Esophagus muscularis mucosa (tissue), 4 donors: ENCODE results near the gene SLC39A7. TPM values are rescaled to one million over a fixed set of nuclear protein-coding genes. Genes with fewer than 3 reads are reported as not detected.

ENCODE experiments used
- DNase-seq: peaks from one replicate; pipeline ENCODE4 v3.0.0-alpha.2; 2017; ENCODE audit errors: extremely low spot score
- H3K27ac ChIP-seq, 4 donors: fragments of 200-600 bp; sonication (generic); replicated peaks in 1 of 4; 1 replicate in 3 of 4; 2 replicates in 1 of 4; pipeline ENCODE4 v1.5.1; 2016 to 2019; ENCODE audit warnings: mild to moderate bottlenecking in 1 of 4
- H3K27me3 ChIP-seq, 4 donors: fragments of 200-600 bp; sonication (generic); one replicate each; pipeline versions ENCODE4 v1.5.1 to v1.6.0; 2016 to 2019
- H3K36me3 ChIP-seq, 4 donors: fragments of 200-600 bp; sonication (generic); one replicate each; pipeline ENCODE4 v1.5.1; 2016 to 2019
- H3K4me1 ChIP-seq, 4 donors: fragments of 200-600 bp; sonication (generic); one replicate each; pipeline ENCODE4 v1.5.1; 2016 to 2019
- H3K4me3 ChIP-seq, 4 donors: fragments of 200-600 bp; sonication (generic); 1 replicate in 2 of 4; 2 replicates in 2 of 4; pipeline ENCODE4 v1.5.1; 2016 to 2019; ENCODE audit warnings: mild to moderate bottlenecking in 4 of 4, moderate library complexity in 1 of 4
- H3K9me3 ChIP-seq, 4 donors: fragments of 200-600 bp; sonication (generic); 1 replicate in 3 of 4; 2 replicates in 1 of 4; pipeline ENCODE4 v1.5.1; 2016 to 2019
- EP300 ChIP-seq: sonication (generic); formaldehyde crosslinking; IDR thresholded peaks from one replicate; pipeline ENCODE4 v1.6.1; 2017; ENCODE audit warnings: antibody characterized with exemption
- POLR2A ChIP-seq: fragments of 450-650 bp; IDR thresholded peaks from one replicate; pipeline ENCODE4 v1.6.1; 2017; ENCODE audit warnings: antibody characterized with exemption, moderate library complexity, mild to moderate bottlenecking, low read depth
- POLR2AphosphoS5 ChIP-seq, 2 donors: sonication (generic); formaldehyde crosslinking; IDR thresholded peaks; one replicate each; pipeline ENCODE4 v1.6.1; 2017; ENCODE audit warnings: antibody characterized with exemption in 2 of 2
- WGBS: methylation state at CpG from one replicate; pipeline ENCODE4 v1.1.5; 2018; 5-methylcytosine and 5-hydroxymethylcytosine counted together
- intact Hi-C: fragments of 100-400 bp; cut with DNase I; formaldehyde crosslinking; loops from one replicate; pipeline ENCODE4 v1.15.1; 2023
- total RNA-seq, 4 donors: library from RNA; depleted of rRNA; stranded (reverse); fragments of >200 nt; gene quantifications; one replicate each; pipeline versions ENCODE4 v1.1.0 to v1.2.1, GENCODE V29; 2016
- TF ChIP-seq, protein P1 (sequence below), 3 experiments: fragments of 200-600 bp in 2 of 3; fragments of 450-650 bp in 1 of 3; sonication (generic) in 2 of 3; IDR thresholded peaks; one replicate each; pipeline ENCODE4 v1.5.1; 2017 to 2019; ENCODE audit warnings: antibody characterized with exemption in 3 of 3, mild to moderate bottlenecking in 2 of 3, moderate library complexity in 1 of 3

The SLC39A7 gene
- total RNA-seq, 4 donors from 2014 or later, result 43.6 to 80.1 (median 62.3) TPM

DNA sequence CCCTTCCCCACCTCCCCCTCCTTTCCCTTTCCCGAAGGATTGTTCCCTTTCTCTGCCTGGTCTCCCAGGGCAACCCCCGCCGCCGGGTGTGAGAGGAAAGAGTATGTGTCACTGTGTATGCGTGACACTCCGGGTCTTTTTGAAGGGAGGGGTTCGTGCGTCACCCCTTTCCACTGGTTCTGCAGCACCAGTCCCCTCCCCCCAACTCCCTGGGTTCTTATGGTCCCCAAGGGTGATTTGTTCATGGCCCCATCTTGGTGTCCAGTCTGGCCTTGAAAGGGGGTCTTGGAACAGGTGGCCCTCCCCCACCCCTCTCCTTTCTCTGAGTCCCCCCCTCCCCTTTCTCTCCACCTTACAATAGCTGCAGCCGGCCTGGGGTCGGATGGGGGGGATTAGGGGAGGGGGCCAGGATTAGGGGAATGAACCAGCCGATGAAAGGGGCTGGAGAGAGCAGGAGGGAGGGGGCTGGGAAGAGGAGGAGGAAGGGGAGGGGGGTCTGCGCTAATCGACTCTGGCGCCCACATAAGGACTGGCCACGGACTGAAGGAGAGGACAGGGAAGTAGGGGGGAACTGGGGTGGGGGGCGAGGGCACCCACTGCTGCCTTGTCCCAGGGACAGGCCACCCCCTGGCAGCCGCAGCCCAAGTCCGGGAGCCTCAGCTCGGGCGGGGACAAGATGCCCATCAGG, 6.3 kb downstream of the SLC39A7 start:
- no peak for TF ChIP-seq POLR2A
- no peak for TF ChIP-seq POLR2AphosphoS5 (IDR thresholded peaks at IDR 0.05)
- TF ChIP-seq EP300, result no peak
- TF ChIP-seq, protein P1, sequence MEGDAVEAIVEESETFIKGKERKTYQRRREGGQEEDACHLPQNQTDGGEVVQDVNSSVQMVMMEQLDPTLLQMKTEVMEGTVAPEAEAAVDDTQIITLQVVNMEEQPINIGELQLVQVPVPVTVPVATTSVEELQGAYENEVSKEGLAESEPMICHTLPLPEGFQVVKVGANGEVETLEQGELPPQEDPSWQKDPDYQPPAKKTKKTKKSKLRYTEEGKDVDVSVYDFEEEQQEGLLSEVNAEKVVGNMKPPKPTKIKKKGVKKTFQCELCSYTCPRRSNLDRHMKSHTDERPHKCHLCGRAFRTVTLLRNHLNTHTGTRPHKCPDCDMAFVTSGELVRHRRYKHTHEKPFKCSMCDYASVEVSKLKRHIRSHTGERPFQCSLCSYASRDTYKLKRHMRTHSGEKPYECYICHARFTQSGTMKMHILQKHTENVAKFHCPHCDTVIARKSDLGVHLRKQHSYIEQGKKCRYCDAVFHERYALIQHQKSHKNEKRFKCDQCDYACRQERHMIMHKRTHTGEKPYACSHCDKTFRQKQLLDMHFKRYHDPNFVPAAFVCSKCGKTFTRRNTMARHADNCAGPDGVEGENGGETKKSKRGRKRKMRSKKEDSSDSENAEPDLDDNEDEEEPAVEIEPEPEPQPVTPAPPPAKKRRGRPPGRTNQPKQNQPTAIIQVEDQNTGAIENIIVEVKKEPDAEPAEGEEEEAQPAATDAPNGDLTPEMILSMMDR (IDR thresholded peaks at IDR 0.05), result no peak
- peaks cover 41 to 67% (median 52%) of the 10 kb centered on the region in 4 donors for H3K4me1 ChIP-seq
- intact Hi-C loops, result no loop called here
- H3K36me3 ChIP-seq, result peaks cover 18 to 46% (median 44%) of the 10 kb centered on the region in 4 donors
- H3K27me3 ChIP-seq, result no peaks in the 10 kb centered on the region
- WGBS, result 22% methylated on average over 19 of the region's 20 CpGs
- no peak for DNase-seq
- H3K27ac ChIP-seq, result peak overlapping the region; percentile 92 to 97 (median 95)
- peak overlapping the region; percentile 76 to 96 (median 93) for H3K4me3 ChIP-seq
- H3K9me3 ChIP-seq, result no peaks in the 10 kb centered on the region

DNA sequence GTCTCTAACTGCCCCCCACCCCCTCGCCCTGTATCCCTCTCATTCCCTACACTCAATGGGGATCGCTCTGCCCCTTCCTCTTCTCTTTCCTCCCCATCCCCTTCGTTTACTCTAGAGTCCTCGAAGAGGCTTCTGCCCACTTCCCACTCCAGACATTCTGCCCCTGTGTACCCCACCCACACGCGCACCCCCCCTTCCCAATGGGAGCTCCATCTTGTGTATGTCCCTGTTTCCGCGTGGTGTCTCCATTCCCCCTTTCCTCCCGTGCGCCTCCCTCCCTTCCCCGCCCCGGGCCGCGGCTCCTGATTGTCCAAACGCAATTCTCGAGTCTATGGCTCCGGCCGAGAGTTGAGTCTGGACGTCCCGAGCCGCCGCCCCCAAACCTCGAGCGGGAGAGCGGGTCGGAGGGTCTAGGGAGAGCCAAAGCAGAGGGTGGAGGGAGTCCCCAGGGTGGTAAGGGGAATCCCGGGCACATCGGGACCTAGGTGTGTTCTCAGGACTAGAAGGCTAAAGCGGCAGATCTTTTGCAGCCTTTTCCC, 7.0 kb downstream of the SLC39A7 start:
- Histone ChIP-seq H3K4me3 (peak overlapping the region; percentile 76 to 96 (median 93)), H3K36me3 (peaks cover 12 to 41% (median 39%) of the 10 kb centered on the region in 4 donors), H3K9me3 (no peaks in the 10 kb centered on the region), H3K27me3 (no peaks in the 10 kb centered on the region), H3K27ac (peak overlapping the region; percentile 92 to 97 (median 95)), H3K4me1 (peaks cover 37 to 67% (median 49%) of the 10 kb centered on the region in 4 donors)
- no peak for TF ChIP-seq POLR2A
- TF ChIP-seq EP300, result no peak
- TF ChIP-seq POLR2AphosphoS5 (IDR thresholded peaks at IDR 0.05), result no peak
- TF ChIP-seq, protein P1 (IDR thresholded peaks at IDR 0.05), result no peak
- DNase-seq, result no peak
- intact Hi-C loops, result no loop called here
- WGBS, result 1% methylated on average over 29 of the region's 29 CpGs

DNA sequence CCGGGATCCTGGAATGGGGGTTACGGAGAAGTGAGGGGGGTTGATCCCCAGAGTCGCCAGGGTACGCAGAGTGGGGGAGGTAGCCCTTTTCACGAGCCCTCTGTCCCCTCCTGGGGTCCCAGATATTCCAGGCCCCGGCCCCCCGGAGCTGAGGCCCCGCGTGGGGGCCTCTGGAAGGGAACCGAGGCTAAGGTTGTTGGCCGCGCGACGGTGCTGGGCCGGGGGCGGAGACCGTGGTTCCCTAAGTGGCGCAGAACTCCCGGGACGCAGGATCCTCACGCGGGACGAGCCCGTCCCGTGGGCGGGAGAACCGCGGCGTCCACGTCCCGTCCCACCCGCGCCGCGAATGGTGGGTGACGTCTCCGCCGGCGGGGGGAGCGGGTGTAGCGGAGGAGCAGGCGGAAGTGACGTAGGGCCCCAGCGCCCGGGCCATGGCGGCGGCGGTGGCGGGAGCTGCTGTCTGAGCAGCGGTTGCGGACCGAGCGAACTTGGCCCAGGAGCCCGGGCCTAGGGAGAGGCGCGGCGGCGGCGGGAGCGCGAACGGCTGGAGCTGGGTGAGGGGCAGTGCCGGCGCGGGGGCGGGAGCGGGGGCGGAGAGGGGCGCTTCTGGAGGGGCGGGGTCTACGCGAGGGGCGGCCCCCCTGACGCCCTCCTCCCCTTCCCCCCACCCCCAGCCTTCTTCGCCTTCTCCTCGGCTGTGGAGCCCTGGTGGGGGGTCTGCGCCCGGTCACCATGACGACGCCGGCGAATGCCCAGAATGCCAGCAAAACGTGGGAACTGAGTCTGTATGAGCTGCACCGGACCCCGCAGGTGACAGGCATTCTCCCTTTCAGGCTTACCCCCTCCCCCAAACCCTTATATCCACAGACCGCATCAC, 7.7 kb downstream of the SLC39A7 start, which contains the start of gene RING1:
Gene RING1, plus strand, starts transcription at position 410 of the 877 bp plus-strand sequence. Its CDS starts 323 bp downstream, at position 733.
- TF ChIP-seq EP300, result no peak
- TF ChIP-seq POLR2A, result peak; percentile 99
- TF ChIP-seq POLR2AphosphoS5 (IDR thresholded peaks at IDR 0.05), result peak; percentile 100

DNA sequence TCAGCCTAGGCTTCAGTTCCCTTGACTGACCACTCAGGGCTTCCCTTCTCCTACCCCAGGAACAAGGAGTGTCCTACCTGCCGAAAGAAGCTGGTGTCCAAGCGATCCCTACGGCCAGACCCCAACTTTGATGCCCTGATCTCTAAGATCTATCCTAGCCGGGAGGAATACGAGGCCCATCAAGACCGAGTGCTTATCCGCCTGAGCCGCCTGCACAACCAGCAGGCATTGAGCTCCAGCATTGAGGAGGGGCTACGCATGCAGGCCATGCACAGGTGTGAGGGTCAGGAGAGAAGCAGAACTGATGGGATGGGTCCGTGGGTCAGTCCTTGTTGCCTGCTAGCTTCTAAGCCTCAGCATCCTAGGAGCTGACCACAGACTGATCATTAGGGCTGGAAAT, 9.2 kb downstream of the SLC39A7 start:
- Histone ChIP-seq H3K9me3 (no peaks in the 10 kb centered on the region), H3K4me1 (peaks cover 25 to 62% (median 46%) of the 10 kb centered on the region in 4 donors), H3K27me3 (no peaks in the 10 kb centered on the region), H3K27ac (no peak overlapping the region), H3K4me3 (no peak overlapping the region), H3K36me3 (peaks cover 0 to 28% (median 26%) of the 10 kb centered on the region in 4 donors)
- WGBS, result 84% methylated on average over 10 of the region's 10 CpGs
- intact Hi-C loops, result loop anchor here (5.0 kb wide), 1 partner anchor 57 kb away; no protein-coding TSS in a partner anchor
- no peak for TF ChIP-seq POLR2AphosphoS5 (IDR thresholded peaks at IDR 0.05)
- TF ChIP-seq, protein P1 (IDR thresholded peaks at IDR 0.05), result no peak
- no peak for TF ChIP-seq EP300
- no peak for TF ChIP-seq POLR2A
- no peak for DNase-seq

More for the DNA sequence above, 7.7 kb downstream of the SLC39A7 start, which contains the start of gene RING1:
- H3K4me3 ChIP-seq, result peak within 1 kb of the TSS; percentile 76 to 96 (median 93)
- peaks cover 5 to 34% (median 32%) of the 10 kb centered on the region in 4 donors for H3K36me3 ChIP-seq
- peaks cover 36 to 67% (median 51%) of the 10 kb centered on the region in 4 donors for H3K4me1 ChIP-seq
- no peaks in the 10 kb centered on the region for H3K9me3 ChIP-seq
- WGBS, result 2% methylated on average over 13 of the region's 86 CpGs
- peak; percentile 96 for DNase-seq
- intact Hi-C loops, result no loop called here
- H3K27me3 ChIP-seq, result no peaks in the 10 kb centered on the region
- H3K27ac ChIP-seq, result peak within 1 kb of the TSS; percentile 92 to 97 (median 95)
